Measurements from ENCODE around the gene ADAMTSL1.

ADAMTSL1 gene

GRCh38 chr9:18721267-18721994, 247.5 kb downstream of the ADAMTSL1 start:
- H3K79me2 ChIP-seq (ENCODE audit: insufficient read depth, low read length) = no peaks in the 10 kb centered on the region
- H3K9me2 ChIP-seq (replicated peaks; ENCODE audit: low read depth, low read length) = no peaks in the 10 kb centered on the region
- H3K4me1 ChIP-seq (ENCODE audit: insufficient read depth, low read length, poor library complexity, severe bottlenecking) = no peaks in the 10 kb centered on the region
- H3K4me2 ChIP-seq (ENCODE audit: low read depth, low read length, poor library complexity, severe bottlenecking) = no peak overlapping the region
- no peak overlapping the region for H3K9ac ChIP-seq (ENCODE audit: low read depth, low read length, poor library complexity, severe bottlenecking)
- no peak overlapping the region for H3K4me3 ChIP-seq (ENCODE audit: low read length, poor library complexity, severe bottlenecking)
- H3F3A ChIP-seq (ENCODE audit: low read depth) = no peaks in the 10 kb centered on the region
- no peak overlapping the region for H2AFZ ChIP-seq (ENCODE audit: low read length)
- no peaks in the 10 kb centered on the region for H3K36me3 ChIP-seq (ENCODE audit: insufficient read depth, low read length)
- no peaks in the 10 kb centered on the region for H3K9me3 ChIP-seq (ENCODE audit: insufficient read depth, low read depth, low read length)
- no peaks in the 10 kb centered on the region for H3K27me3 ChIP-seq (ENCODE audit: insufficient read depth, low read length, poor library complexity, severe bottlenecking)
- H4K20me1 ChIP-seq (ENCODE audit: insufficient read depth, low read length, poor library complexity, severe bottlenecking) = no peaks in the 10 kb centered on the region
- no peak for TF ChIP-seq EZH2phosphoT487 (IDR thresholded peaks at IDR 0.05; ENCODE audit: borderline replicate concordance)
- TF ChIP-seq, protein P1, sequence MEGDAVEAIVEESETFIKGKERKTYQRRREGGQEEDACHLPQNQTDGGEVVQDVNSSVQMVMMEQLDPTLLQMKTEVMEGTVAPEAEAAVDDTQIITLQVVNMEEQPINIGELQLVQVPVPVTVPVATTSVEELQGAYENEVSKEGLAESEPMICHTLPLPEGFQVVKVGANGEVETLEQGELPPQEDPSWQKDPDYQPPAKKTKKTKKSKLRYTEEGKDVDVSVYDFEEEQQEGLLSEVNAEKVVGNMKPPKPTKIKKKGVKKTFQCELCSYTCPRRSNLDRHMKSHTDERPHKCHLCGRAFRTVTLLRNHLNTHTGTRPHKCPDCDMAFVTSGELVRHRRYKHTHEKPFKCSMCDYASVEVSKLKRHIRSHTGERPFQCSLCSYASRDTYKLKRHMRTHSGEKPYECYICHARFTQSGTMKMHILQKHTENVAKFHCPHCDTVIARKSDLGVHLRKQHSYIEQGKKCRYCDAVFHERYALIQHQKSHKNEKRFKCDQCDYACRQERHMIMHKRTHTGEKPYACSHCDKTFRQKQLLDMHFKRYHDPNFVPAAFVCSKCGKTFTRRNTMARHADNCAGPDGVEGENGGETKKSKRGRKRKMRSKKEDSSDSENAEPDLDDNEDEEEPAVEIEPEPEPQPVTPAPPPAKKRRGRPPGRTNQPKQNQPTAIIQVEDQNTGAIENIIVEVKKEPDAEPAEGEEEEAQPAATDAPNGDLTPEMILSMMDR (conservative IDR thresholded peaks at IDR 0.05; ENCODE audit: low read length) = no peak

DNA sequence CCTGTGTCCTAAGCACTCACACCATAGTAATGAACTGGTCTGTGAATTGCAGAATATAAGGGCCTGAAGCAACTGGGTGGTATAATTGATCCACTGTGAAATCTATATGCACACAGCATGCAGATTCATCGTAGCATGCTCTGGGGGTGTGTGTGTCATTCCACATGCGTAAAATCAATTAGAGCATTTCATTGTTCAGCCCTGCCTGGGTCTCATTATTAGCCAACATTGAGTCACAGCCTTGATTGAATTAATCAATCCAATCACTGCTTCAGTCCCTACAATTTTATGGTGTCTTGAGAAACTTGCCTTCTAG, 248.0 kb downstream of the ADAMTSL1 start:
- Histone ChIP-seq H4K20me1 (ENCODE audit: insufficient read depth, low read length, poor library complexity, severe bottlenecking) (no peaks in the 10 kb centered on the region), H3K9ac (ENCODE audit: low read depth, low read length, poor library complexity, severe bottlenecking) (no peak overlapping the region), H3K9me2 (replicated peaks; ENCODE audit: low read depth, low read length) (no peaks in the 10 kb centered on the region), H3K9me3 (ENCODE audit: insufficient read depth, low read depth, low read length) (no peaks in the 10 kb centered on the region), H3K4me1 (ENCODE audit: insufficient read depth, low read length, poor library complexity, severe bottlenecking) (no peaks in the 10 kb centered on the region), H2AFZ (ENCODE audit: low read length) (no peak overlapping the region), H3K27me3 (ENCODE audit: insufficient read depth, low read length, poor library complexity, severe bottlenecking) (no peaks in the 10 kb centered on the region), H3F3A (ENCODE audit: low read depth) (no peaks in the 10 kb centered on the region), H3K4me2 (ENCODE audit: low read depth, low read length, poor library complexity, severe bottlenecking) (no peak overlapping the region), H3K79me2 (ENCODE audit: insufficient read depth, low read length) (no peaks in the 10 kb centered on the region), H3K4me3 (ENCODE audit: low read length, poor library complexity, severe bottlenecking) (no peak overlapping the region), H3K36me3 (ENCODE audit: insufficient read depth, low read length) (no peaks in the 10 kb centered on the region)
- TF ChIP-seq, protein P1 (conservative IDR thresholded peaks at IDR 0.05; ENCODE audit: low read length) = no peak
- no peak for TF ChIP-seq EZH2phosphoT487 (IDR thresholded peaks at IDR 0.05; ENCODE audit: borderline replicate concordance)

GRCh38 chr9:18722882-18723281, 248.9 kb downstream of the ADAMTSL1 start:
- no peak for TF ChIP-seq EZH2phosphoT487 (IDR thresholded peaks at IDR 0.05; ENCODE audit: borderline replicate concordance)
- TF ChIP-seq, protein P1 (conservative IDR thresholded peaks at IDR 0.05; ENCODE audit: low read length) = no peak
- no peaks in the 10 kb centered on the region for H3F3A ChIP-seq (ENCODE audit: low read depth)

More at GRCh38 chr9:18722882-18723281, 248.9 kb downstream of the ADAMTSL1 start:
- no peaks in the 10 kb centered on the region for H3K27me3 ChIP-seq (ENCODE audit: insufficient read depth, low read length, poor library complexity, severe bottlenecking)
- H3K4me1 ChIP-seq (ENCODE audit: insufficient read depth, low read length, poor library complexity, severe bottlenecking) = no peaks in the 10 kb centered on the region
- no peak overlapping the region for H3K4me3 ChIP-seq (ENCODE audit: low read length, poor library complexity, severe bottlenecking)
- H3K79me2 ChIP-seq (ENCODE audit: insufficient read depth, low read length) = no peaks in the 10 kb centered on the region
- H3K9ac ChIP-seq (ENCODE audit: low read depth, low read length, poor library complexity, severe bottlenecking) = no peak overlapping the region
- no peaks in the 10 kb centered on the region for H3K36me3 ChIP-seq (ENCODE audit: insufficient read depth, low read length)
- H3K9me3 ChIP-seq (ENCODE audit: insufficient read depth, low read depth, low read length) = no peaks in the 10 kb centered on the region
- no peak overlapping the region for H3K4me2 ChIP-seq (ENCODE audit: low read depth, low read length, poor library complexity, severe bottlenecking)
- H2AFZ ChIP-seq (ENCODE audit: low read length) = no peak overlapping the region
- no peaks in the 10 kb centered on the region for H4K20me1 ChIP-seq (ENCODE audit: insufficient read depth, low read length, poor library complexity, severe bottlenecking)
- no peaks in the 10 kb centered on the region for H3K9me2 ChIP-seq (replicated peaks; ENCODE audit: low read depth, low read length)
